Common myeloid progenitor, CD34-positive (primary cell): ENCODE results near the gene CADPS.

Experiments
- CTCF ChIA-PET: fragments of 350-600 bp; sonication (Branson Sonifier 250); formaldehyde crosslinking; loops from one replicate; lab custom pipeline; 2021; ENCODE audit warnings: antibody characterized with exemption; lab: Charles Lee
- POLR2A ChIA-PET: fragments of 350-600 bp; sonication (Branson Sonifier 250); formaldehyde crosslinking; loops from one replicate; lab custom pipeline; 2021; ENCODE audit warnings: antibody characterized with exemption; lab: Charles Lee
- DNase-seq, 3 donors: peaks; one replicate each; pipeline versions ENCODE4 v3.0.0 to v3.0.0-alpha.2; 2013
- H3K27ac ChIP-seq, 2 experiments: 1 replicate in 1 of 2; 2 replicates in 1 of 2; pipeline ENCODE4 v1.7.0; 2013; ENCODE audit warnings: inconsistent platforms in 2 of 2, low read length in 2 of 2, mild to moderate bottlenecking in 2 of 2, low read depth in 1 of 2, moderate library complexity in 1 of 2; ENCODE audit not compliant: severe bottlenecking in 2 of 2, insufficient read depth in 1 of 2, poor library complexity in 1 of 2
- H3K27me3 ChIP-seq, 5 experiments: replicated peaks in 2 of 5; 1 replicate in 3 of 5; 2 replicates in 2 of 5; pipeline versions ENCODE4 v1.6.1 to v1.7.0; 2013; ENCODE audit warnings: low read length in 4 of 5, mild to moderate bottlenecking in 2 of 5, moderate library complexity in 2 of 5, inconsistent platforms in 1 of 5; ENCODE audit not compliant: insufficient read depth in 5 of 5, control insufficient read depth in 4 of 5
- H3K36me3 ChIP-seq, 4 experiments: 1 replicate in 2 of 4; 2 replicates in 2 of 4; pipeline versions ENCODE4 v1.6.1 to v1.7.0; 2013; ENCODE audit warnings: low read length in 3 of 4, control low read depth in 1 of 4, mild to moderate bottlenecking in 1 of 4; ENCODE audit not compliant: control insufficient read depth in 4 of 4, insufficient read depth in 4 of 4
- H3K4me1 ChIP-seq, 4 experiments: 1 replicate in 3 of 4; 2 replicates in 1 of 4; pipeline versions ENCODE4 v1.6.1 to v1.7.1; 2013; ENCODE audit warnings: low read length in 3 of 4, mild to moderate bottlenecking in 3 of 4, control low read depth in 1 of 4, inconsistent platforms in 1 of 4, moderate library complexity in 1 of 4; ENCODE audit not compliant: control insufficient read depth in 4 of 4, insufficient read depth in 4 of 4; ENCODE audit errors: control extremely low read depth in 1 of 4
- H3K4me3 ChIP-seq, 7 experiments: 1 replicate in 4 of 7; 2 replicates in 3 of 7; pipeline versions ENCODE4 v1.5.1 to v1.7.0; 2013; ENCODE audit warnings: mild to moderate bottlenecking in 7 of 7, low read length in 6 of 7, moderate library complexity in 6 of 7, inconsistent platforms in 2 of 7, low read depth in 2 of 7, control low read depth in 1 of 7; ENCODE audit not compliant: insufficient read depth in 4 of 7, control insufficient read depth in 1 of 7; ENCODE audit errors: extremely low read depth in 1 of 7
- H3K9me3 ChIP-seq, 5 experiments: 1 replicate in 4 of 5; 2 replicates in 1 of 5; pipeline versions ENCODE4 v1.6.1 to v1.7.1; 2013; ENCODE audit warnings: low read length in 4 of 5, mild to moderate bottlenecking in 2 of 5, inconsistent platforms in 1 of 5, low read depth in 1 of 5, moderate library complexity in 1 of 5; ENCODE audit not compliant: control insufficient read depth in 4 of 5, insufficient read depth in 2 of 5; ENCODE audit errors: control extremely low read depth in 1 of 5
- WGBS: methylation state at CpG from one replicate; pipeline ENCODE4 v1.1.5; 2013; ENCODE audit not compliant: insufficient coverage; 5-methylcytosine and 5-hydroxymethylcytosine counted together

Gene CADPS

GRCh38 chr3:62480056-62480455 lies 395.2 kb downstream of the CADPS start:
- CTCF ChIA-PET, result no interaction called here
- Histone ChIP-seq H3K4me3 (no peak overlapping the region), H3K27ac (no peak overlapping the region), H3K4me1 (no peaks in the 10 kb centered on the region), H3K9me3 (no peaks in the 10 kb centered on the region), H3K27me3 (peaks cover 0 to 11% (median 3%) of the 10 kb centered on the region in 5 experiments), H3K36me3 (no peaks in the 10 kb centered on the region)
- no CpG with 5 or more reads among the region's 1 CpG for WGBS
- POLR2A ChIA-PET, result no interaction called here
- DNase-seq, result no peak

- ChIA-PET CTCF (no interaction called here), POLR2A (no interaction called here)
- H3K27me3 ChIP-seq, result peaks cover 0 to 11% (median 0%) of the 10 kb centered on the region in 5 experiments
- no peaks in the 10 kb centered on the region for H3K4me1 ChIP-seq
- no peak overlapping the region for H3K4me3 ChIP-seq
- no peak overlapping the region for H3K27ac ChIP-seq
- H3K36me3 ChIP-seq, result no peaks in the 10 kb centered on the region
- H3K9me3 ChIP-seq, result no peaks in the 10 kb centered on the region
- WGBS, result 99% methylated on average over 6 of the region's 9 CpGs
- DNase-seq, result no peak
Observed at GRCh38 chr3:62479326-62479725, 395.9 kb downstream of the CADPS start.

GRCh38 chr3:62475306-62475705 lies 399.9 kb downstream of the CADPS start:
- H3K4me1 ChIP-seq, result no peaks in the 10 kb centered on the region
- H3K27me3 ChIP-seq, result peaks cover 0 to 8% (median 0%) of the 10 kb centered on the region in 5 experiments
- DNase-seq, result no peak
- POLR2A ChIA-PET, result no interaction called here
- H3K9me3 ChIP-seq, result no peaks in the 10 kb centered on the region
- H3K36me3 ChIP-seq, result no peaks in the 10 kb centered on the region
- H3K4me3 ChIP-seq, result no peak overlapping the region
- H3K27ac ChIP-seq, result no peak overlapping the region
- CTCF ChIA-PET, result no interaction called here

GRCh38 chr3:62467966-62468722 lies 407.1 kb downstream of the CADPS start:
- Histone ChIP-seq H3K4me3 (no peak overlapping the region), H3K36me3 (no peaks in the 10 kb centered on the region), H3K9me3 (no peaks in the 10 kb centered on the region), H3K27me3 (peaks cover 0 to 11% (median 0%) of the 10 kb centered on the region in 5 experiments), H3K4me1 (no peaks in the 10 kb centered on the region), H3K27ac (no peak overlapping the region)
- DNase-seq, result no peak
- POLR2A ChIA-PET, result no interaction called here
- CTCF ChIA-PET, result no interaction called here
- 100% methylated on average over 2 of the region's 4 CpGs for whole genome bisulfite sequencing

- 91% methylated on average over 3 of the region's 4 CpGs for WGBS
- no peak overlapping the region for H3K4me3 ChIP-seq
- POLR2A ChIA-PET, result no interaction called here
Observed at GRCh38 chr3:62462788-62463187, 412.4 kb downstream of the CADPS start.

GRCh38 chr3:62462104-62462762 lies 413.0 kb downstream of the CADPS start:
- 86% methylated on average over 12 of the region's 19 CpGs for WGBS
- no peak overlapping the region for H3K27ac ChIP-seq
- no peak for DNase-seq
- CTCF ChIA-PET, result interaction anchor here (1.0 kb wide), 1 partner anchor 12 kb away, joined by 4 read pairs; no protein-coding TSS in a partner anchor
- H3K4me1 ChIP-seq, result no peaks in the 10 kb centered on the region
- no peaks in the 10 kb centered on the region for H3K9me3 ChIP-seq
- H3K27me3 ChIP-seq, result peaks cover 0 to 14% (median 0%) of the 10 kb centered on the region in 5 experiments
- no peak overlapping the region for H3K4me3 ChIP-seq
- POLR2A ChIA-PET, result no interaction called here
- no peaks in the 10 kb centered on the region for H3K36me3 ChIP-seq

More at GRCh38 chr3:62462788-62463187, 412.4 kb downstream of the CADPS start:
- no peaks in the 10 kb centered on the region for H3K36me3 ChIP-seq
- no peak overlapping the region for H3K27ac ChIP-seq
- CTCF ChIA-PET, result interaction anchor here (1.7 kb wide), 1 partner anchor 17 kb away, joined by 4 read pairs; no protein-coding TSS in a partner anchor
- no peaks in the 10 kb centered on the region for H3K9me3 ChIP-seq
- no peaks in the 10 kb centered on the region for H3K4me1 ChIP-seq
- H3K27me3 ChIP-seq, result peaks cover 0 to 14% (median 0%) of the 10 kb centered on the region in 5 experiments
- DNase-seq, result no peak

- 62% methylated on average over 4 of the region's 4 CpGs for WGBS
- CTCF ChIA-PET, result no interaction called here
- POLR2A ChIA-PET, result no interaction called here
Observed at GRCh38 chr3:62454916-62455315, 420.3 kb downstream of the CADPS start.

More at GRCh38 chr3:62454916-62455315, 420.3 kb downstream of the CADPS start:
- Histone ChIP-seq H3K27me3 (peaks cover 0 to 14% (median 4%) of the 10 kb centered on the region in 5 experiments), H3K36me3 (no peaks in the 10 kb centered on the region), H3K4me1 (no peaks in the 10 kb centered on the region), H3K27ac (no peak overlapping the region), H3K9me3 (no peaks in the 10 kb centered on the region), H3K4me3 (no peak overlapping the region)
- no peak for DNase-seq
